Testis (tissue), 2 donors: Measurements from ENCODE around the gene NOC2L.
"Not testable (repeated sequence)": the region's sequence is repeated elsewhere in the genome, so short reads cannot be mapped to it uniquely, and the experiment has no call there.

ENCODE experiments used
- CTCF ChIP-seq, 3 experiments: fragments of 450-650 bp in 2 of 3; fragments of 200-600 bp in 1 of 3; sonication (generic) in 1 of 3; IDR thresholded peaks; one replicate each; pipeline ENCODE4 v1.5.1; 2016 to 2019; ENCODE audit warnings: antibody characterized with exemption in 3 of 3, mild to moderate bottlenecking in 2 of 3, moderate library complexity in 1 of 3
- POLR2A ChIP-seq: fragments of 450-650 bp; IDR thresholded peaks from one replicate; pipeline ENCODE4 v1.6.1; 2017; ENCODE audit warnings: antibody characterized with exemption, mild to moderate bottlenecking, moderate library complexity

GRCh38 chr1:946811-947210, 12.2 kb downstream of the NOC2L start:
- TF ChIP-seq CTCF (IDR thresholded peaks at IDR 0.05); POLR2A: not testable (repeated sequence)
